Stimulated activated CD8-positive, alpha-beta memory T cell treated with anti-CD3 and anti-CD28 coated beads, Interleukin-7, amount 100 ng/mL, for 48 hours (primary cell): ENCODE measurements around the gene PVALB.

Experiments used
- DNase-seq, 2 donors: peaks; one replicate each; pipeline ENCODE4 v3.0.0-alpha.2; 2020; ENCODE audit warnings: low read depth in 1 of 2; ENCODE audit errors: extremely low read depth in 1 of 2

PVALB gene

DNA sequence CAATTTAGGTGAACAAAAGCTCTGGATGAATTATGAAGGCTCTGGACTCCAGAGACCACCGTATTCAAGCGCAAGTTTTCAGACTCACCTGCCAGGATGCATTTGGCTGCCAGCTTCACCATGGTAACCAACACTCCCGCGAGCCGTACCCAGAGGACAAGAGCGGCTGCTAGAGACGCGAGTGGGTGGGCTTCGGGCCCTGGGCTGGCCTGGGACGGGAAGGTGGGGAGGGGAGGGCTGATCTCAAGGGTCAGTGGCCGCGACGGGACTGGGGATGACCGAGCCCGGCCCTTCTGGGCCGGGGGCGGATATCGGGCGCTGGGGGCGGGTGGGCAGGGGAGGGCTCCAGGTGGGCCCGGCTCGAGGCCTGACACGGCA, 41.3 kb downstream of the PVALB start:
- DNase-seq = no peak

- DNase-seq = no peak
These were observed 42.9 kb downstream of the PVALB start for GRCh38 chr22:36773935-36774334.

GRCh38 chr22:36772451-36772850, 44.4 kb downstream of the PVALB start:
- DNase-seq = no peak

GRCh38 chr22:36771356-36772063, 45.3 kb downstream of the PVALB start:
- no peak for DNase-seq

DNA sequence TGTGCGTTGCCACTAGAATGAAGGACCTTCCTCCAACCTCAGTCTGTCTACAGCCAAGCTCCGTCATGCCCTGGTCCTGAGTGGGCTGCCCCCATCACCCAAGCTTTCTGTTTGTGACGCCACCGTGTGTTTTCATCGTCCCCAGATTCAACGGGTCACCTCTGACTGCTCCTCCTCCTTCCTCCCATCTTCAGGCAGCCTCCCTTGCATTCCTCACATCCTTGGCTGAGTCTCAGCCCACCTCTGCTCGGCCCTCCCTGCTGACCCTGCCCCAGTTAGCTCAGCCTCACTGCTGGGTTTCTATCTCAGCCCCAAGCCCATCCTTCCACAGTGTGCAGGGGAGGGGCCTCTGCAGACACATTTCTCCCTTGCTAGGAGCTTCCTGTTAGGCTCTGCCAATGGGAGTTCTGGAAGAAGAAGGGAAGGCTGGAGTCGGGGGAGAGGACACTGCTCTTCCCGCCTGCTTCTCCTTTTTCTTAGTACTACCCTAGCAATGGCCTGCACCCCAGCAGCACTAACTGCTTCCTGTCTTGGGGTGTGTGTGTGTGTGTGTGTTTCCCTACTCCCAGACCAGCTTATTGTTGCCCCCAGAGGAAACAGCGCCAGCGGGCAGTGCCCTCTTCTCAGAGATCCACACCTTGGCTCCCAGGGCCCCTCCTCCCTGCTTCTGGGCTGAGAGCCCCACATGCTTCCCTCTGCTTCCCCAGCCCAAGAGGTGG, 46.2 kb downstream of the PVALB start:
- no peak for DNase-seq

GRCh38 chr22:36769541-36770512, 47.0 kb downstream of the PVALB start:
- no peak for DNase-seq

DNA sequence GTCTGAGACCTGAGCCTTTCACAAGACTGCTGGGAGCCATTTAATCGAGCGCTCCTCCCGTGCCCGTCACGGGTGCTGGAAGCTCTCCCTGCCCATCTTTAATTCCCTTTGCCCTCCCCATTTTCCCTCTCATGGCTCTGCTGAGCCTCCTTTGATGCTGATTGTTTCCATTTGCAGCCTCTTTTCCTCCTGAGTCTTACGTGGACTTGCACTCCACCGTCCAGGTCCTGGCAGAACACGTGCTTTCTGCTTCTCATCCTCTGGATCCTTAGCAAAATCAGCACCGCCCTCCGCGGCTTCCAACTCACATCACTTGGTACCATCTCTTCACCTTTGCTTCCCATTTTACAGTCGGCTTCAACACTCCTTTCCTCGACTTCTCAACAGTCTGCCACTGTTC, 48.2 kb downstream of the PVALB start:
- no peak for DNase-seq

DNA sequence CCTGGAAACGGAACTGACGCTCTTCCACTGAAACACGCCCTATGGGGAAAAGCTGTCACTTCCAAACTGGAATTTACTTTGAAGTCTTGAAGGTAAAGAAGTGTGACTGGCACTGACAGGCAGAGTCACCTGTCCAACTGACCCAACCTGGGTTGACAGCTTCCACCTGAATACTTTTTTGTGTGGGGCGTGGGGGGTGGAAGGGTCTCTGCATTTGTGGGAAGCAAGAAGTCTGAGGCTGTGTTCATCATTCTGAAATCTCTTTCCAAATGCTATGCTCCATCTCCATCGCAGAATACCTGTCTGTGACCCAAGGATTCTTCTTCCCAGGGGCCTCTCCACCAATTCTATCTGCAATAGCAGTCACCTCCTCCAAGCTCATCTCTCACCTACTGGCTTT, 48.7 kb downstream of the PVALB start:
- no peak for DNase-seq

- DNase-seq = no peak
These were observed 49.6 kb downstream of the PVALB start for GRCh38 chr22:36767035-36767775.

DNA sequence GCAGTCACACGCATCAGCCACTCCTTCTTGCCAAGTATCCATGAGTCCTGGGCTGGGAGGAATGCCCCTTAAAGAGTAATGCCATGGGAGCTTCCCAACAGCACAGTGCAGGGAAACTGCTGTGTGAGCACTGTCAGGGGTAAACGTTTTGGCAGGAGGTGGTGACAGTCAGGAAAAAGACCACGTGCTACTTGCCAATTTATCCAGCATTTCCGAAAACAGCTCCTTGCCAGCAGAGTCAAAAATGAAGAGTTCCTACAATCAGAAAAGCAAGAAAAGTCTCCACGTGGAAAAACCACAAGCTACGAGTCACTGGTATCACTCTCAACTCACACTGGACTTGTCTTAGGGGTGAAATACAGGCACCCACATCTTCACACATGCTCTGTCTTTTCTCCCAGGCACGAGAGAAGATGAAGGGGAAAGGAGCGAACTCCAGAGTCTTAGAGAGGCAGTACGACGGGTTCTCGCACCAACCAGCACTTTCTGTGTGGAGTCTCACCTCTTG, 50.8 kb downstream of the PVALB start:
- DNase-seq = no peak

- DNase-seq = no peak
These were observed 51.5 kb downstream of the PVALB start for GRCh38 chr22:36765131-36765942.

- DNase-seq = no peak
These were observed 52.2 kb downstream of the PVALB start for GRCh38 chr22:36764641-36765040.

GRCh38 chr22:36764060-36764459, 52.8 kb downstream of the PVALB start:
- no peak for DNase-seq

DNA sequence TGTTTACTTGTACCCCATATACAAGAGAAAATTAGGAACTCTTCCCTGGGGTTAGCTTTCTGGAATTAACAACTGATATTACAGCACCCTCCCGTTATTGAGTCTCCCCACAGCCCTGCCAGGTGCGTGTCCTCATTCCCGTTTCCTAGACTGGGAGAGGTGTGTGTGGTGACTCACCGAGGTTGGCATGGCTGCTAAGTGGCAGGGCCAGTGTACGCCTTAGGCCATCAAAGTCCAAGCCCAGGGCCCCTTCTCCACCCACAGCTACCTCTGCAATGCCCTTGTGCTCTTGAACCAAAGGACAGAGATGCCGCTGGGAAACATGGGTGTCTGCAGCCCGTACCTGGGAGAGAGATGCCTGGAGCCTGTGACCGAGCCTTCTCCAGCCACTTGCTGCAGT, 53.3 kb downstream of the PVALB start:
- no peak for DNase-seq

- DNase-seq = no peak
These were observed 54.1 kb downstream of the PVALB start for GRCh38 chr22:36762687-36763260.

- no peak for DNase-seq
These were observed 55.1 kb downstream of the PVALB start for GRCh38 chr22:36761553-36762240.

DNA sequence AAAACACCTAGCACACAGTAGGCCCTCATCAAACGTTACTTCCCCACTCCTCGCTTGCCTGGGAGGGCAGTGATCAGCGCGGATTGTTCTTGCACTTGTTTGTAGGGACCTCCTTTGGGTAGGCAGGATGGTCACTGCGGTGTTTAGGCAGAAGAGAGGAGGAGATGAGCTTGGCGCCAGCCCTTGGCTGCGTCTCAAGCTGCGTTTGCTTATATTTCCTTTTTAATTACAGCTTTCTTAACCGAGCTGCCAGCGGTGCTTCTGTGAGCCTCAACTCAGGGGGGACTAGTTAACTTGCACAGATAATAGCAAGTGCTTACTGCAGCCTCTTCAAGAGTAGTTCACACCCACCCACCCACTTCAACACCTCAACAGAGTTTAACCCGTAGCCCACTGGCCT, 56.0 kb downstream of the PVALB start:
- no peak for DNase-seq

GRCh38 chr22:36759481-36760159, 57.2 kb downstream of the PVALB start:
- DNase-seq = no peak
